Neural progenitor cell (in vitro differentiated cells): Measurements from ENCODE around the gene TNFSF11. TPM values are rescaled to one million over a fixed set of nuclear protein-coding genes. Genes with fewer than 3 reads are reported as not detected.

Experiments
- DNase-seq: peaks from one replicate; pipeline ENCODE4 v3.0.0-alpha.2; 2016; ENCODE audit warnings: low spot score
- H2AFZ ChIP-seq: fragments of 200-600 bp; sonication (generic); replicated peaks from 2 replicates; pipeline ENCODE4 v1.6.1; 2016; ENCODE audit warnings: antibody characterized with exemption
- H3F3A ChIP-seq: fragments of 200-600 bp; sonication (generic); 2 replicates; pipeline ENCODE4 v1.6.1; 2016; ENCODE audit warnings: antibody characterized with exemption, low read depth
- H3K27ac ChIP-seq: fragments of 200-600 bp; sonication (generic); 2 replicates; pipeline ENCODE4 v1.5.1; 2016; ENCODE audit warnings: mild to moderate bottlenecking
- H3K27me3 ChIP-seq: fragments of 200-600 bp; sonication (generic); 2 replicates; pipeline ENCODE4 v1.6.1; 2016; ENCODE audit warnings: mild to moderate bottlenecking, moderate library complexity
- H3K36me3 ChIP-seq: fragments of 200-600 bp; sonication (generic); 2 replicates; pipeline ENCODE4 v1.5.1; 2016
- H3K4me1 ChIP-seq: fragments of 200-600 bp; sonication (generic); 2 replicates; pipeline ENCODE4 v1.6.1; 2016; ENCODE audit warnings: mixed run types
- H3K4me2 ChIP-seq: fragments of 200-600 bp; sonication (generic); 2 replicates; pipeline ENCODE4 v1.6.1; 2016
- H3K4me3 ChIP-seq: fragments of 200-600 bp; sonication (generic); 2 replicates; pipeline ENCODE4 v1.5.1; 2016
- H3K79me2 ChIP-seq: fragments of 200-600 bp; sonication (generic); 2 replicates; pipeline ENCODE4 v1.6.1; 2016; ENCODE audit warnings: low read depth
- H3K9ac ChIP-seq: fragments of 200-600 bp; sonication (generic); 2 replicates; pipeline ENCODE4 v1.6.1; 2016
- H3K9me3 ChIP-seq: fragments of 200-600 bp; sonication (generic); 2 replicates; pipeline ENCODE4 v1.5.1; 2016; ENCODE audit warnings: low read depth
- H4K20me1 ChIP-seq: fragments of 200-600 bp; sonication (generic); 2 replicates; pipeline ENCODE4 v1.6.1; 2016; ENCODE audit warnings: low read depth
- H3K27ac Mint-ChIP-seq: 3 replicates; pipeline ENCODE4 v1.8.0; 2021; ENCODE audit warnings: mixed read lengths
- H3K27me3 Mint-ChIP-seq: 2 replicates; pipeline ENCODE4 v1.8.0; 2022; ENCODE audit warnings: low read depth, mild to moderate bottlenecking, inconsistent platforms, moderate library complexity, mixed read lengths; ENCODE audit not compliant: insufficient read depth
- H3K36me3 Mint-ChIP-seq: 3 replicates; pipeline ENCODE4 v1.8.0; 2021; ENCODE audit warnings: mixed read lengths
- H3K4me1 Mint-ChIP-seq: 3 replicates; pipeline ENCODE4 v1.8.0; 2021; ENCODE audit warnings: mixed read lengths
- H3K4me3 Mint-ChIP-seq: 3 replicates; pipeline ENCODE4 v1.8.0; 2021; ENCODE audit warnings: mild to moderate bottlenecking, moderate library complexity, mixed read lengths
- H3K9me3 Mint-ChIP-seq: 3 replicates; pipeline ENCODE4 v1.8.0; 2020; ENCODE audit warnings: mixed read lengths
- CTCF ChIP-seq: fragments of 200-600 bp; sonication (generic); IDR thresholded peaks from 2 replicates; pipeline ENCODE4 v1.5.1; 2017; ENCODE audit warnings: antibody characterized with exemption, mild to moderate bottlenecking
- EZH2 ChIP-seq: fragments of 200-600 bp; sonication (generic); IDR thresholded peaks from 2 replicates; pipeline ENCODE4 v1.6.1; 2017; ENCODE audit warnings: antibody characterized with exemption, mild to moderate bottlenecking, moderate library complexity
- EZH2phosphoT487 ChIP-seq: fragments of 200-600 bp; sonication (generic); IDR thresholded peaks from 2 replicates; pipeline ENCODE4 v1.6.1; 2017; ENCODE audit warnings: antibody characterized with exemption
- total RNA-seq: library from RNA; depleted of rRNA; stranded (reverse); fragments of >200 nt; gene quantifications from 2 replicates; pipeline ENCODE4 v1.2.3, GENCODE V29; 2015; ENCODE audit warnings: low replicate concordance

Gene TNFSF11
- total RNA-seq, 1 donor from 2014 or later, result 0.21 TPM

- no peak overlapping the region for H3K4me2 ChIP-seq
- H3K27me3 Mint-ChIP-seq, result peaks cover 2% of the 10 kb centered on the region
- no peaks in the 10 kb centered on the region for H3K36me3 Mint-ChIP-seq
- H3K4me3 Mint-ChIP-seq, result no peak overlapping the region
- H3K9me3 ChIP-seq, result no peaks in the 10 kb centered on the region
- H3K27ac ChIP-seq, result no peak overlapping the region
- H3F3A ChIP-seq, result no peaks in the 10 kb centered on the region
- no peak for DNase-seq
- H3K27me3 ChIP-seq, result no peaks in the 10 kb centered on the region
- no peak overlapping the region for H3K27ac Mint-ChIP-seq
- H4K20me1 ChIP-seq, result no peaks in the 10 kb centered on the region
- no peak overlapping the region for H3K9ac ChIP-seq
- TF ChIP-seq CTCF (no peak), EZH2 (no peak), EZH2phosphoT487 (no peak)
- H3K4me1 ChIP-seq, result no peaks in the 10 kb centered on the region
- H3K4me3 ChIP-seq, result no peak overlapping the region
- H2AFZ ChIP-seq, result no peak overlapping the region
- H3K4me1 Mint-ChIP-seq, result no peaks in the 10 kb centered on the region
- no peaks in the 10 kb centered on the region for H3K9me3 Mint-ChIP-seq
- H3K79me2 ChIP-seq, result no peaks in the 10 kb centered on the region
- H3K36me3 ChIP-seq, result no peaks in the 10 kb centered on the region
Observed at GRCh38 chr13:42602906-42603305, 29.0 kb downstream of the TNFSF11 start.

- H3K27ac Mint-ChIP-seq, result no peak overlapping the region
- no peaks in the 10 kb centered on the region for H3K36me3 Mint-ChIP-seq
- H3K4me2 ChIP-seq, result no peak overlapping the region
- H3F3A ChIP-seq, result no peaks in the 10 kb centered on the region
- H3K27me3 ChIP-seq, result no peaks in the 10 kb centered on the region
- no peak overlapping the region for H3K4me3 Mint-ChIP-seq
- H3K9ac ChIP-seq, result no peak overlapping the region
- no peaks in the 10 kb centered on the region for H3K36me3 ChIP-seq
- H3K4me3 ChIP-seq, result no peak overlapping the region
- DNase-seq, result no peak
- no peaks in the 10 kb centered on the region for H4K20me1 ChIP-seq
- no peaks in the 10 kb centered on the region for H3K4me1 ChIP-seq
- TF ChIP-seq EZH2phosphoT487 (no peak), CTCF (no peak), EZH2 (no peak)
- no peaks in the 10 kb centered on the region for H3K9me3 ChIP-seq
- no peak overlapping the region for H2AFZ ChIP-seq
- no peak overlapping the region for H3K27ac ChIP-seq
- no peaks in the 10 kb centered on the region for H3K9me3 Mint-ChIP-seq
- H3K27me3 Mint-ChIP-seq, result peaks cover 2% of the 10 kb centered on the region
- no peaks in the 10 kb centered on the region for H3K4me1 Mint-ChIP-seq
- no peaks in the 10 kb centered on the region for H3K79me2 ChIP-seq
Observed at GRCh38 chr13:42603571-42603970, 29.6 kb downstream of the TNFSF11 start.

GRCh38 chr13:42607546-42607945 is 33.6 kb downstream of the TNFSF11 start:
- H3K9me3 ChIP-seq, result no peaks in the 10 kb centered on the region
- no peak overlapping the region for H3K27ac ChIP-seq
- no peak overlapping the region for H3K9ac ChIP-seq
- no peak for DNase-seq
- no peaks in the 10 kb centered on the region for H3K79me2 ChIP-seq
- Mint-ChIP-seq H3K36me3 (no peaks in the 10 kb centered on the region), H3K4me1 (no peaks in the 10 kb centered on the region), H3K27ac (no peak overlapping the region), H3K9me3 (no peaks in the 10 kb centered on the region), H3K4me3 (no peak overlapping the region), H3K27me3 (no peaks in the 10 kb centered on the region)
- no peaks in the 10 kb centered on the region for H3K4me1 ChIP-seq
- H3F3A ChIP-seq, result no peaks in the 10 kb centered on the region
- no peak overlapping the region for H3K4me2 ChIP-seq
- no peaks in the 10 kb centered on the region for H3K36me3 ChIP-seq
- no peaks in the 10 kb centered on the region for H3K27me3 ChIP-seq
- H2AFZ ChIP-seq, result no peak overlapping the region
- no peaks in the 10 kb centered on the region for H4K20me1 ChIP-seq
- TF ChIP-seq CTCF (no peak), EZH2phosphoT487 (no peak), EZH2 (no peak)
- H3K4me3 ChIP-seq, result no peak overlapping the region

GRCh38 chr13:42610649-42611048 is 36.7 kb downstream of the TNFSF11 start:
- Histone ChIP-seq H3K9ac (no peak overlapping the region), H3K27me3 (no peaks in the 10 kb centered on the region), H3K4me1 (no peaks in the 10 kb centered on the region), H2AFZ (no peak overlapping the region), H4K20me1 (no peaks in the 10 kb centered on the region), H3K9me3 (no peaks in the 10 kb centered on the region), H3K36me3 (no peaks in the 10 kb centered on the region), H3F3A (no peaks in the 10 kb centered on the region), H3K27ac (no peak overlapping the region), H3K4me3 (no peak overlapping the region), H3K4me2 (no peak overlapping the region), H3K79me2 (no peaks in the 10 kb centered on the region)
- Mint-ChIP-seq H3K27me3 (no peaks in the 10 kb centered on the region), H3K27ac (no peak overlapping the region), H3K4me1 (no peaks in the 10 kb centered on the region), H3K36me3 (no peaks in the 10 kb centered on the region), H3K4me3 (no peak overlapping the region), H3K9me3 (no peaks in the 10 kb centered on the region)
- no peak for TF ChIP-seq EZH2
- no peak for TF ChIP-seq EZH2phosphoT487
- TF ChIP-seq CTCF, result no peak
- no peak for DNase-seq
